Astrocyte of the cerebellum (primary cell): Measurements from ENCODE around the gene XRN2.

Experiments
- DNase-seq: peaks from one replicate; pipeline ENCODE4 v3.0.0-alpha.2; 2011; ENCODE audit warnings: low read depth
- H3K4me3 ChIP-seq: 2 replicates; pipeline ENCODE4 v1.5.1; 2011; ENCODE audit warnings: mild to moderate bottlenecking, low read depth, low read length, moderate library complexity
- CTCF ChIP-seq: IDR thresholded peaks from 2 replicates; pipeline ENCODE4 v1.5.1; 2012; ENCODE audit warnings: low read length, low read depth, moderate library complexity, mild to moderate bottlenecking; ENCODE audit errors: missing control alignments
- in situ Hi-C: cut with HindIII; loops from 2 replicates; pipeline ENCODE4 v1.10.0; 2017; ENCODE audit warnings: low sequenced_read_pairs

XRN2 gene

GRCh38 chr20:21432911-21433310 lies 129.8 kb downstream of the XRN2 start:
- in situ Hi-C loops = no loop called here
- DNase-seq = no peak
- TF ChIP-seq CTCF = no peak
- no peak overlapping the region for H3K4me3 ChIP-seq

- DNase-seq = no peak
- TF ChIP-seq CTCF = no peak
- no peak overlapping the region for H3K4me3 ChIP-seq
- in situ Hi-C loops = no loop called here
Observed at GRCh38 chr20:21433329-21433890, 130.3 kb downstream of the XRN2 start.

GRCh38 chr20:21435576-21435975 lies 132.4 kb downstream of the XRN2 start:
- in situ Hi-C loops = no loop called here
- DNase-seq = peak; percentile 42
- TF ChIP-seq CTCF = no peak
- no peak overlapping the region for H3K4me3 ChIP-seq

- peak; percentile 68 for DNase-seq
- TF ChIP-seq CTCF = no peak
- no peak overlapping the region for H3K4me3 ChIP-seq
- in situ Hi-C loops = no loop called here
Observed at GRCh38 chr20:21436205-21436604, 133.1 kb downstream of the XRN2 start.

GRCh38 chr20:21437248-21437647 lies 134.1 kb downstream of the XRN2 start:
- no peak for DNase-seq
- TF ChIP-seq CTCF = no peak
- in situ Hi-C loops = no loop called here
- no peak overlapping the region for H3K4me3 ChIP-seq

- H3K4me3 ChIP-seq = no peak overlapping the region
- DNase-seq = no peak
- TF ChIP-seq CTCF = no peak
- in situ Hi-C loops = no loop called here
Observed at GRCh38 chr20:21437816-21438215, 134.7 kb downstream of the XRN2 start.
